Endothelial cell (in vitro differentiated cells): Measurements from ENCODE around the gene EGFL6. TPM values are rescaled to one million over a fixed set of nuclear protein-coding genes. Genes with fewer than 3 reads are reported as not detected.
"Not testable (repeated sequence)": the region's sequence is repeated elsewhere in the genome, so short reads cannot be mapped to it uniquely, and the experiment has no call there.

ENCODE experiments used
- DNase-seq: peaks from one replicate; pipeline ENCODE4 v3.0.0; 2021; ENCODE audit warnings: low spot score
- H3K27ac Mint-ChIP-seq: one replicate; pipeline ENCODE4 v1.8.0; 2021; ENCODE audit warnings: mixed read lengths, inconsistent platforms; ENCODE audit not compliant: unreplicated experiment
- H3K27me3 Mint-ChIP-seq: one replicate; pipeline ENCODE4 v1.8.0; 2021; ENCODE audit warnings: mild to moderate bottlenecking, moderate library complexity, mixed read lengths, inconsistent platforms; ENCODE audit not compliant: unreplicated experiment
- H3K36me3 Mint-ChIP-seq: one replicate; pipeline ENCODE4 v1.8.0; 2021; ENCODE audit warnings: mild to moderate bottlenecking, low read depth, mixed read lengths, inconsistent platforms; ENCODE audit not compliant: unreplicated experiment
- H3K4me1 Mint-ChIP-seq: one replicate; pipeline ENCODE4 v1.8.0; 2021; ENCODE audit warnings: mild to moderate bottlenecking, mixed read lengths, inconsistent platforms; ENCODE audit not compliant: unreplicated experiment
- H3K4me3 Mint-ChIP-seq: one replicate; pipeline ENCODE4 v1.8.0; 2021; ENCODE audit warnings: mild to moderate bottlenecking, mixed read lengths, inconsistent platforms; ENCODE audit not compliant: unreplicated experiment
- H3K9me3 Mint-ChIP-seq: one replicate; pipeline ENCODE4 v1.8.0; 2021; ENCODE audit warnings: mixed read lengths, inconsistent platforms; ENCODE audit not compliant: unreplicated experiment
- total RNA-seq: library from RNA; stranded (reverse); fragmentation: NEBNext Ultra II Directional; extraction: Animal tissue kit (Norgen Biotek cat#: 25700); gene quantifications from one replicate; pipeline ENCODE4 v1.2.1, GENCODE V29; 2021; ENCODE audit not compliant: unreplicated experiment
- TF ChIP-seq, protein P1 (sequence below): fragments of 200-600 bp; sonication (generic); IDR thresholded peaks from one replicate; pipeline ENCODE4 v1.5.0; 2021; ENCODE audit warnings: antibody characterized with exemption; ENCODE audit not compliant: unreplicated experiment

EGFL6 gene
- total RNA-seq, 1 donor from 2014 or later = not detected

DNA sequence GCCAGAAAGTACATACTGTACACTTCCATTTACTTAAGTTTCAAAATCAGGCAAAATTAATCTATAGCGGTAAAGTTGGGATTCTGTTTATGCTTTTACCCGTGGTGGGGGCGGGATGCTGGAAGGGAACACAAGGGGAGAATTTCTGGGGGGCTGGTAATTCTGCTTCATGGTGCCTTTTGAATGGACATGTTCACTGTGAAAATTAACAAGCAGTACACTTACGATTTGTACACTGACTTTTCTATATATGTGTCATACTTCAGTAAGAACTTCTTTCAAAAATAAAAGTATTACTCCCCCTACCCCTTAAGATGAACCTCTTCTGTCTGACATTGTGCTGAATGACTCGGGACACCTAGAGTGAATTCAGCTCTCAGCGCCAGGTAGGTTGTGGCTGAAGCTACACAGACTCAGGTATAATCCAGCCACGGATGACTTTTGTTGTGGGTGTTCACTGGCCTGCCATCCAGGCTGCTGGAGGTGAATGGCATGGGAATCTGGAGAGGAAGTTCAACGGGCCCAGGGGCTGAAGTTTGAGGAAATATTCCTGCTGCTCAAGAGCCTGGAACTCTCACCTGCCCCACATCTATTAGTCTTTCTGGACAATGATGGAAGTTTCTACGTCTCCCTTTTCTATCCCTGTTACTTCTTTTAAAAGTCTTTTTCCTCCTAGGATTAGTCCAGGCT lies 76.2 kb downstream of the EGFL6 start:
- Mint-ChIP-seq H3K36me3 (no peaks in the 10 kb centered on the region), H3K4me1 (no peaks in the 10 kb centered on the region), H3K9me3 (no peaks in the 10 kb centered on the region), H3K27me3 (no peaks in the 10 kb centered on the region), H3K27ac (no peak overlapping the region), H3K4me3 (no peak overlapping the region)
- TF ChIP-seq, protein P1, sequence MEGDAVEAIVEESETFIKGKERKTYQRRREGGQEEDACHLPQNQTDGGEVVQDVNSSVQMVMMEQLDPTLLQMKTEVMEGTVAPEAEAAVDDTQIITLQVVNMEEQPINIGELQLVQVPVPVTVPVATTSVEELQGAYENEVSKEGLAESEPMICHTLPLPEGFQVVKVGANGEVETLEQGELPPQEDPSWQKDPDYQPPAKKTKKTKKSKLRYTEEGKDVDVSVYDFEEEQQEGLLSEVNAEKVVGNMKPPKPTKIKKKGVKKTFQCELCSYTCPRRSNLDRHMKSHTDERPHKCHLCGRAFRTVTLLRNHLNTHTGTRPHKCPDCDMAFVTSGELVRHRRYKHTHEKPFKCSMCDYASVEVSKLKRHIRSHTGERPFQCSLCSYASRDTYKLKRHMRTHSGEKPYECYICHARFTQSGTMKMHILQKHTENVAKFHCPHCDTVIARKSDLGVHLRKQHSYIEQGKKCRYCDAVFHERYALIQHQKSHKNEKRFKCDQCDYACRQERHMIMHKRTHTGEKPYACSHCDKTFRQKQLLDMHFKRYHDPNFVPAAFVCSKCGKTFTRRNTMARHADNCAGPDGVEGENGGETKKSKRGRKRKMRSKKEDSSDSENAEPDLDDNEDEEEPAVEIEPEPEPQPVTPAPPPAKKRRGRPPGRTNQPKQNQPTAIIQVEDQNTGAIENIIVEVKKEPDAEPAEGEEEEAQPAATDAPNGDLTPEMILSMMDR = no peak
- no peak for DNase-seq

- no peaks in the 10 kb centered on the region for H3K4me1 Mint-ChIP-seq
- TF ChIP-seq, protein P1 = no peak
- no peak overlapping the region for H3K4me3 Mint-ChIP-seq
- no peaks in the 10 kb centered on the region for H3K36me3 Mint-ChIP-seq
- DNase-seq = peak; percentile 50
- H3K9me3 Mint-ChIP-seq = no peaks in the 10 kb centered on the region
- H3K27me3 Mint-ChIP-seq = no peaks in the 10 kb centered on the region
- no peak overlapping the region for H3K27ac Mint-ChIP-seq
Measured at GRCh38 chrX:13646154-13646549, 76.8 kb downstream of the EGFL6 start.

DNA sequence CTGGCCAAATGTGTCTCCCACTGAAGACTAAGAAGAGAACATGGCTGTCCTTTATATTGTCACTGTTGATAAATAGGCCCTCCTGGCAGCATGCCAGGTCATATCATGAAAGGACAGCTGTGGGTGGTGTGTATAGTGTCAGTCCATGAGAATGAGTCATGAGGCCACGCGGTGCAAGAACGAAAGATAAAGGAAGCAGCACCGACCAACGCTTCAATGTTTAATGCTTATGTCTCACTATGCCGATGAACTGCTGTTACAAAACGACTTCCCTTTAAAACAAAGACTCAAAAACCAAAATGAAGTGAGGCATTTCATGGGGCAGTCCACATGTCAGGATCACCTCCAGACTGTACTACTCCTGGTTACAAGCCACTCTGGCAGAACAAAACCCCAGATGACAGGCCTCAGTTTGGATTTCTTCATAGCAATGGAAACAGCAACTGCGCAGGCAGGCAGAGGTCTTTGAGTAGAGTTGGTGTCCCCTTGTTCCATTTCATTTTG lies 78.4 kb downstream of the EGFL6 start:
- Mint-ChIP-seq H3K9me3 (no peaks in the 10 kb centered on the region), H3K36me3 (no peaks in the 10 kb centered on the region), H3K4me3 (no peak overlapping the region), H3K4me1 (no peaks in the 10 kb centered on the region), H3K27ac (no peak overlapping the region), H3K27me3 (no peaks in the 10 kb centered on the region)
- TF ChIP-seq, protein P1 = no peak
- no peak for DNase-seq

DNA sequence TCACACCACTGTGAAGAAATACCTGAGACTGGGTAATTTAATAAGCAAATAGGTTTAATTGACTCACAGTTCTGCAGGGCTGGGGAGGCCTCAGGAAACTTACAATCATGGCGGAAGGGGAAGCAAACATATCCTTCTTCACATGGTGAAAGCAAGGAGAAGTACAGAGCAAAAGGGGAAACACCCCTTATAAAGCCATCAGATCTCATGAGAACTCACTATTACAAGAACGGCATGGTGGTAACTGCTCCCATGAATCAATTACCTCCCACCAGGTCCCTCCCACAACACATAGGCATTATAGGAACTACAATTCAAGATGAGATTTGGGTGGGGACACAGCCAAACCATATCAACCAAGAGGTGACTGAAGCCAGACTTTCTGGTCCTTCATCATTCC lies 78.9 kb downstream of the EGFL6 start:
- DNase-seq, H3K9me3 Mint-ChIP-seq, H3K4me3 Mint-ChIP-seq, H3K36me3 Mint-ChIP-seq, H3K27ac Mint-ChIP-seq, H3K27me3 Mint-ChIP-seq, H3K4me1 Mint-ChIP-seq: not testable (repeated sequence)

GRCh38 chrX:13649838-13650237 lies 80.4 kb downstream of the EGFL6 start:
- Mint-ChIP-seq H3K4me1 (no peaks in the 10 kb centered on the region), H3K36me3 (no peaks in the 10 kb centered on the region), H3K27ac (no peak overlapping the region), H3K27me3 (no peaks in the 10 kb centered on the region), H3K9me3 (no peaks in the 10 kb centered on the region), H3K4me3 (no peak overlapping the region)
- DNase-seq = no peak
- TF ChIP-seq, protein P1 = no peak
